Hypothalamus (tissue), 51 donors: Measurements from ENCODE around the gene BEGAIN.

Experiments
- DNase-seq, 51 donors: peaks; one replicate each; lab custom pipeline; 2025; lab: John Stamatoyannopoulos, UW

Gene BEGAIN

GRCh38 chr14:100570726-100571454, 16.3 kb downstream of the BEGAIN start:
- DNase-seq: no peak

- no peak for DNase-seq
These were observed 17.4 kb downstream of the BEGAIN start for GRCh38 chr14:100569734-100570286.

GRCh38 chr14:100568998-100569733, 18.1 kb downstream of the BEGAIN start:
- DNase-seq: no peak

GRCh38 chr14:100568164-100568997, 18.8 kb downstream of the BEGAIN start:
- DNase-seq: peak in 4 of 51 donors; percentile 9 to 55 (median 26)

GRCh38 chr14:100567877-100568163, 19.4 kb downstream of the BEGAIN start:
- no peak for DNase-seq

GRCh38 chr14:100567009-100567876, 20.0 kb downstream of the BEGAIN start:
- DNase-seq: peak in 5 of 51 donors; percentile 15 to 45 (median 31)

GRCh38 chr14:100566586-100566985, 20.6 kb downstream of the BEGAIN start:
- DNase-seq: no peak

- no peak for DNase-seq
These were observed 21.1 kb downstream of the BEGAIN start for GRCh38 chr14:100566119-100566518.

GRCh38 chr14:100565650-100566049, 21.6 kb downstream of the BEGAIN start:
- DNase-seq: no peak

GRCh38 chr14:100564512-100564911, 22.7 kb downstream of the BEGAIN start:
- DNase-seq: peak in 6 of 51 donors; percentile 22 to 52 (median 31)

- no peak for DNase-seq
These were observed 24.5 kb downstream of the BEGAIN start for GRCh38 chr14:100562751-100563150.

GRCh38 chr14:100561005-100561404, 26.2 kb downstream of the BEGAIN start:
- DNase-seq: no peak

- no peak for DNase-seq
These were observed 26.7 kb downstream of the BEGAIN start for GRCh38 chr14:100560471-100560870.

GRCh38 chr14:100559455-100559854, 27.8 kb downstream of the BEGAIN start:
- DNase-seq: no peak

- no peak for DNase-seq
These were observed 28.3 kb downstream of the BEGAIN start for GRCh38 chr14:100558966-100559365.

GRCh38 chr14:100558226-100558625, 29.0 kb downstream of the BEGAIN start:
- no peak for DNase-seq

- peak in 2 of 51 donors; percentile 18 to 43 for DNase-seq
These were observed 29.6 kb downstream of the BEGAIN start for GRCh38 chr14:100557658-100558057.

- DNase-seq: no peak
These were observed 30.2 kb downstream of the BEGAIN start for GRCh38 chr14:100556936-100557505.

- no peak for DNase-seq
These were observed 31.1 kb downstream of the BEGAIN start for GRCh38 chr14:100556140-100556475.
